EH (cell line): ENCODE results near the gene GPR89B.
A peak's percentile ranks its signal among the peaks of the same experiment; 100 is the strongest.
"Not testable (repeated sequence)": the region's sequence is repeated elsewhere in the genome, so short reads cannot be mapped to it uniquely, and the experiment has no call there.

Experiments used
- DNase-seq: peaks from one replicate; pipeline ENCODE4 v3.0.0-alpha.2; 2015; ENCODE audit warnings: low read depth

Gene GPR89B

GRCh38 chr1:147940456-147940855 is 12.2 kb downstream of the GPR89B start:
- not testable (repeated sequence) for DNase-seq

GRCh38 chr1:147942563-147942962 is 14.3 kb downstream of the GPR89B start:
- not testable (repeated sequence) for DNase-seq

DNA sequence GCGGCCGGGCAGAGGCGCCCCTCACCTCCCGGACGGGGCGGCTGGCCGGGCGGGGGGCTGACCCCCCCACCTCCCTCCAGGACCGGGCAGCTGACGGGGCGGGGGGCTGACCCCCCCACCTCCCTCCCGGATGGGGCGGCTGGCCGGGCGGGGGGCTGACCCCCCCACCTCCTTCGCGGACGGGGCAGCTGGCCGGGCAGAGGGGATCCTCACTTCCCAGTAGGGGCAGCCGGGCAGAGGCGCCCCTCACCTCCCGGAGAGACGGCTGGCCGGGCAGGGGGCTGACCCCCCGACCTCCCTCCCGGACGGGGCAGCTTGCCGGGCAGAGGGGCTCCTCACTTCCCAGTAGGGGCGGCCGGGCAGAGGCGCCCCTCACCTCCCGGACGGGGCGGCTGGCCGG is 21.3 kb downstream of the GPR89B start:
- DNase-seq = not testable (repeated sequence)

DNA sequence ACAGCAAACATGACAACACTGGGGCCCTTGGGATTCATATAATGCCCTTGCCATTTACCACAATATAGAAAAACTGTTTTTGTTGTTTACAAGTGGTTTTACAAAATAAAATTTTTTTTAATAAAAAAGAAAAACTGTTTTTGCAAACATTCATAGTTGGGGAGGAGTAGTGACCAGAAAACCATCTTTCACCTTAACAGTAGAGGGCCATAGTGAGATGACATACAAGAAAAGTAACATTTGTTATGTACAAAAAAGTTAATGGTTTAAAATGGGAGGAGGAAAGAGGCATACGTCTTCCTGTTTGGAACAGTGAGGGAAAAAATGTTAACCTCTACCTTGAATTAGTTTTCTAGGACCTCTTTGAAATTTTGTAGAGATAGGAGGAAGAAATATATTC is 30.7 kb downstream of the GPR89B start:
- DNase-seq = not testable (repeated sequence)

GRCh38 chr1:147959680-147960079 is 31.5 kb downstream of the GPR89B start:
- DNase-seq = not testable (repeated sequence)

DNA sequence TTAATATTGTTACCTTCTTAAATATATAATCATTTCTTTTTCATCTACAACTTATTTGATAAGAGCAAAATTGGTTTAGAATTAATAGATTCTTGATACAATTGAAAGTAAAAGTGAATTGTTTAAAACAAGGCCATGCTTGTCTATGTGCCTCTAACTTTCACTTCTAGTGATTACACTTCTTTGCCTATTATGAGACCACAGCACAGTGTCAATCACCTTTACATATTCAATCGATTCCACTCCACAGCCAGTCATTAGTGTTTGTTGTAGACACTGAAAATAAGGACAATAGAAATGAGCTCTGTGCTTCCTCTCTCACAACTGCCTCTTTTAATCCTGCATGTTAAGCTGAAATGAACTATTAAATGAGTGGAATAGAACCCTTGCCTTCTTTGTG is 36.4 kb downstream of the GPR89B start:
- not testable (repeated sequence) for DNase-seq

DNA sequence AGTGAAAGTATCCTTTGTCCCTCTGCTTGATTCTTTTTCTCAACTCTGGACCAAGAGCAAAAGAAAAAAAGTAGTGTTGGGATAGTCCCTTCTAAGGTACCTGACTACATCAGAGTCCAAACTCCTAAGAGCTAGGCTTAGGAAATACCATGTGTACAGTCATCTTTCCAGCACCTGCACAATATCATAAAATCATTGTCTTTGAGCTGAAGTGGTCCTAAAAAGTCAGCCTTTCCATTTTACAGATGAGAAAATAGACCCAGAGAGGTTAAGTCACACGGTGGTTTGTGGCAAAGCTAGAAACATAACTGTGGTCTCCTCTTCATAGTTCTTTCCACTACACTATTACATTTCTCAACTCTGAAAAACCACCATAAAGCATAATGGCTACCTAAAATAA is 38.4 kb downstream of the GPR89B start:
- DNase-seq = not testable (repeated sequence)

- not testable (repeated sequence) for DNase-seq
Measured at GRCh38 chr1:147978896-147979651, 50.9 kb downstream of the GPR89B start.

- DNase-seq = not testable (repeated sequence)
Measured at GRCh38 chr1:147985374-147985773, 57.2 kb downstream of the GPR89B start.

DNA sequence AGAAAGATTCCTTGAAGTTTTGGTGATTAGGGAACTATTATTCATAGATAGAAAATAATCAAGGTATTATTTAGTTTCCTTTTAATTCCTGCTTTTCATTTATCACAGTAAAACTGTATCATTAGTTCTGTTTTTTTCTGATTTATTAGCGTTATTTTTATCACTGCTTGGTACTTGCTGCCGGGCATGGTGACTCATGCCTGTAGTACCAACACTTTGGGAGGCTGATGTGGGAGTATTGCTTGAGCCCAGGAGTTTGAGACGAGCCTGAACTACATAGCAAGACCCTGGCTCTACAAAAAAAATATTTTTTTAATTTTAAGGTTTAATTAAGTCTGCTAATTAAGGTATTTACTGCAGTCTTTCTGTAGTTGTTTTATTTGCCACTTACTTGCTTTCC is 59.7 kb downstream of the GPR89B start:
- peak; percentile 17 for DNase-seq

- not testable (repeated sequence) for DNase-seq
Measured at GRCh38 chr1:147992916-147993315, 64.7 kb downstream of the GPR89B start.

GRCh38 chr1:147993400-147993799 is 65.2 kb downstream of the GPR89B start:
- DNase-seq = not testable (repeated sequence)

GRCh38 chr1:147993825-147994615 is 65.8 kb downstream of the GPR89B start:
- DNase-seq = not testable (repeated sequence)

- not testable (repeated sequence) for DNase-seq
Measured at GRCh38 chr1:147996088-147996487, 67.9 kb downstream of the GPR89B start.

GRCh38 chr1:148007724-148008123 is 79.5 kb downstream of the GPR89B start:
- DNase-seq = not testable (repeated sequence)

- no peak for DNase-seq
Measured at GRCh38 chr1:148010527-148010926, 82.3 kb downstream of the GPR89B start.

GRCh38 chr1:148013177-148014144 is 85.2 kb downstream of the GPR89B start:
- not testable (repeated sequence) for DNase-seq

DNA sequence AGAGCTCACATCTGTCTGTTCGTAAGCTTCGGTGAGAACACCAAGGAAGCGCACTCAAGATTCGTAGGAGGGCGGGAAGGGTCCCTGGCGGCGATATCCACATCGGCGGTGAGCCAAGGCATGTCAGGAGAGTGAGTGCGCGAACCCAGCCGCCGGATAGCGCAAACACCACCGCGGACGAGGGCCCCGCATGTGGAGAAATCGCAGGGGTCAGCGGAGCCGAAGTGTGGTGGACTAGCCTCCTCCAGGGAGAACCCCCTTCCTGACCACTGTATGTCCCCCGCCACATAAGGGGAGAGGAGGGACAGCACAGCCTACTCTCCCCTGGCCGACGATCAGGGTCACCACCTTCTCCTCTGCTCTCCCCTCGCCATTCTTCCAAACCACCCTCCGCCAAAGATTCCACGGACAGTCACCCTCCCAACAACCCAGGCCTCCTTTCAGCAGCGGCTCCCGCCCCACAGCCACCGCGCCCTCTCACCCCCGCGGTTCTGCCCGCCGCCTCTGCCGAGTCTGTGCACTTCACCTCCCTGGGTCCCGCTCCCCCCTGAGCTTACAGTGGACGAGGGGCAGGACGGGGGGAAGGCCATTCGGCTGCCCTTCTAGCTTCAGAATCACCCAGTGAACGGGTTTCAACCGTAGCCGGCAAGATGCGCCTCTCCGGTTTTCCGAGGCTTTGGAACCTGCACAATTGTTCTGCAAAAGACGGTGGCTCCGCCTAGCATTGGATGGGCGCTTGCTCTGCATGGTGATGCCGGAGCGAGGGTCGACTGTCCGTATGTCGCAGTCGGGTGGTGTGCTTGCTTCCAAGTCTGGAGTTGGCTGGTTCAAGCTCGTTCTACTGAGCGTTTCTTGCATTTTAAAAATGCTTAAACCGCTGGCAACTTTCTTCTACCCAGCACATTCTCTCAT is 86.3 kb downstream of the GPR89B start:
- DNase-seq = not testable (repeated sequence)

- not testable (repeated sequence) for DNase-seq
Measured at GRCh38 chr1:148024918-148025317, 96.7 kb downstream of the GPR89B start.

- DNase-seq = not testable (repeated sequence)
Measured at GRCh38 chr1:148027004-148027403, 98.8 kb downstream of the GPR89B start.

GRCh38 chr1:148032247-148032646 is 104.0 kb downstream of the GPR89B start:
- not testable (repeated sequence) for DNase-seq
